HG03066 (cell line): ENCODE data around the gene CNIH1.

Experiments
- ATAC-seq: cut with Tn5 transposase; IDR thresholded peaks from one replicate; pipeline ENCODE4 v1.9.1; 2021; ENCODE audit warnings: low read depth; ENCODE audit not compliant: unreplicated experiment

The CNIH1 gene

DNA sequence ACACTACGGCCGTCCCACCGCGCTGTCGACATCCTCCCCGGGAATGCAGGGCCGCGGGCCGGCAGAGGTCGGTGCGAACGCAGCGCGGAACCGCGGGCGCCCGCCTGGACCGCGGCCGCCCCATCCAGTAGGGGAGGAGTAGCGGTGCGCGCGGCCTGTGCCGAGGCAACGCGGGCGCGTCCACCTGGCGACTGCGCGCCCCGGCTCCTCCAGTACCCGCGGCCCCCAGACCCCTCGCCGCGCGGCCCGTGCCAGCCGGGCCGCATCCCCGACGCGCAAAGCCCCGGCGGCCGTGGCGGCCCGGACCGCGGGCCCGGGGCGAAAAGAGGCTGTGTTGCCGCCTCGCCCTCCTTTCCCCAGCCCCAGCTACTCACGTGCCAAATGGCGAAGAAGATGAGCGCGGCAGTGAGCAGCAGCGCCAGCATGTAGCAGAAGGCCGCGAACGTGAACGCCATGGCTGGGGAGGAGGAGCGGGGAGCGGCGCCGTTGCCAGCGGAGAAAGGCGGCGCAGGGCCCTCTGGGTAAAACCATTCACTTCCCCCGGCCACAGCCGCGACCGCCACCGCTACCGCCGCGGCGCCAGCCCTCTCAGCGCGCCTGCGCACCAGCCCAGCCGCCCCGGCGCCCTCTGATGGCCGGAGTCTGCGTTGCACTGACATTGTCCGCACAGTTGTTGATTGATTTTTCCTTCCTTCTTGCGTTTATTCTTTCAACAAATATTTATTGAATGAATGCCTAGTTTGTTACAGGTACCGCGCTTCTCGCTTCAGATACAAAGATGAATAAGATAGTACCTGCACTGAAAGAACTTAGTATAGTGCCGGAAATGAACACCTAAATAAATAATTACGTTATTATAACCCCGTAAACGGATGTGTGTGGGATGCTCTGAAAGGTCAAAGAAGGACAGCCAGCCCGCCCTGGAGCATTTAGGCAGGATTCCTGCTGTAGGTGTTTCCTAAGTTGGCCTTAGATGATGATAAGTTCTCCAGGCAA lies at the start of gene CNIH1:
Gene CNIH1, minus strand, starts transcription at position 502 of the 996 bp plus-strand sequence. Its CDS starts 47 bp downstream, at position 455.
- ATAC-seq, result peak; percentile 93

DNA sequence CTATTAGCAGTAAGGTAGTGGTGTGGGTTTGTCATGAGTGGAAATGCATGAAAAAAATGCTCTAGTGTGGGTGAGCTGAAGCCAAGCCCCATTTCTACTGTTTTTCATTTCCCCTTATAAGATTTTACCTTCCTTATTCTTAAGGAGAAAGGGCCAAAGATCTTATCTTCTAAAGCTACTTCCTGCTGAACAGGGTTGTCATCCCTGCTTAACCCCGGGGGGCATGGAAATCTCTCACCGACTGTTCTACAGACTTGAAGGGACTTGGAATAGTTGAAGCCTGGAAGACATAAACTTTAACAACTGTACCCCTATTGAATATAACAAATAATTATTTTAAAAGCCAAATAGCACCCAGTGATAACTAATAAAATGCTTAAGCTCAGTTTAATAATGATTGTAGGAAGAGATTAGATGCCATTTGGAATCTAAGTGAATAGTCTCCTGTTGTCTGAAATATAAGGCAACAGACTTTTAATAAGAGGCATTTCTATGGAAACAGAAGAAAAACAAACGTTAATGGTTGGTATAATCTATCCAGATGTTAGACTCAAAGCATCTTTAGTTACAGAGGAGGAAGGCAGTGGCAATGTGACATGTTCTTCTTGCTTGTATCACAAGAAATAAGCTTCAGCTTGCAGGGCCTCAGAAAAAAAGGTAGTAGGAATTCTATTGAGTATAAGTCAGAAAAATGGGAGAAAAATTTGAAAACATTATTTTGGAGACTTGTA lies 49.4 kb upstream of the CNIH1 start:
- no peak for ATAC-seq

GRCh38 chr14:54489731-54490444 lies 48.7 kb upstream of the CNIH1 start:
- no peak for ATAC-seq

GRCh38 chr14:54489318-54489683 lies 48.1 kb upstream of the CNIH1 start:
- peak; percentile 28 for ATAC-seq

DNA sequence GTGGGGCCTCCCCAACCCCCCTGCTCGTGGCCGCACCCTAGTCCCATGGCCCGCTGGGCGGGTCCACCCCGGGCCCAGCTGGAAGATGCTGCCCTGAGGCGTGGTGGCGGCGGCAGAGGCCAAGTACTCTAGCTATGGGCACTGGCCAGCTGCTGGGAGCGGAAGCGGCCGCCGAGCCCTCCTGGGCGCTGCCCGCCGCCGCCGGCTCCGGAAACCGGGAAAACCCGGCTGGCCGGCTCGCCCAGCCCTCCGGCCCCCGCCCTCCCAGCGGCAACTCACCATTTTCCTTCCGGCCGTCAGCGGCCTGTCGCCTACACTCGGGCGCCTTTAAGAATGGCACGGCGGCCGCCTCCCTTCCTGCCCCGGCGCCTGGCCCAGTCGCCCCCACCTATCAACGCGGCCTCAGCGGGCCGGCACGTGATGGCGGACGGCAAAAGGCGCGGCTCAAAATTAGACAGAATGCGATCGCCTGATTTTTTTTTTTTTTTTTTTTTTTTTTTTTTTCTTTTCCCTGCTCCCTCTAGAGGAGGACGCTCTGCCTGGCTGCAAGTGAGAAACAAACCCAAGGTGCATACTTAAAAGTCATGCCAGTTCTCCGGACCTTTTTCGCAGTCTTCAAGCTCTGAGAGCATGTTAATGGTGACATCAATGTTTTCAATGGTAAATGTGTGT lies 47.6 kb upstream of the CNIH1 start, which contains the start of gene GMFB:
Gene GMFB, minus strand, starts transcription at position 335 of the 672 bp plus-strand sequence. Its CDS starts 53 bp downstream, at position 282.
- peak; percentile 89 for ATAC-seq

GRCh38 chr14:54488318-54488645 lies 47.1 kb upstream of the CNIH1 start:
- ATAC-seq, result peak; percentile 2

- ATAC-seq, result no peak
Observed at GRCh38 chr14:54487771-54488170, 46.6 kb upstream of the CNIH1 start.

GRCh38 chr14:54486685-54487084 lies 45.5 kb upstream of the CNIH1 start:
- ATAC-seq, result no peak

- no peak for ATAC-seq
Observed at GRCh38 chr14:54483846-54484245, 42.7 kb upstream of the CNIH1 start.

- ATAC-seq, result no peak
Observed at GRCh38 chr14:54483073-54483745, 42.0 kb upstream of the CNIH1 start.

GRCh38 chr14:54481695-54482094 lies 40.5 kb upstream of the CNIH1 start:
- ATAC-seq, result no peak

DNA sequence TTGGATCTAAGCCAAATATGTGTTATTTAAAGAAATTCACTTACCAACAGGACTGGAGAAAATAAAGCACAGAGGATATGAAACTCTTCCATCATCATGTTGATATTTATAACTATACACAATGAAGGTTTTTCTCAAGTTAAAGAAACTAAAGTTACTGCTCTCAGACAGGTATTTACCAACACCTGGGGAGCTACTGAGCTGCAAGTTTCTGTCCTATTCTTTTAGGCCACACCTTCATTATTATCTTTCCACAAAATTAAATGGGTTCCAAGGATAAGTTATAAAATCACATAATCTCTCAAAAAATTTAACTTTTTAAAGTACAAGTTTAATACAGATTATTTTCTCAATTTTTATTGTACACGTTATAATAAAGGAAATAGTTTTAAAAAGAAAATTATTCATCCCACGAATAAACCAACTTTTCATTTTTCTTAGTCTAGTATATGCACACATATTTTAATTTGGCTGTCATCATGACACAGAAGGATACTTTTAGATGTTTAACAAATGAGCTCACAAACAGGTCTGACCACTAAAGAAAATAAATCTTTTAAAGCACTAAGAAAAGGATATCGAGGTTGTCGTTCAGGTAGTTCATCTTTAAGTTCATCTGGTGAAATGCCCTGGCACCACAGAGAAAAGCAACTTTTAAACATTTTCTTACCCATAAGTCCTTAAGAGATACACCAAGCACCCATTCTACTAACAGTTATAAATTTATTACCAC lies 39.8 kb upstream of the CNIH1 start:
- no peak for ATAC-seq

GRCh38 chr14:54478636-54479215 lies 37.6 kb upstream of the CNIH1 start:
- ATAC-seq, result no peak

GRCh38 chr14:54475911-54476310 lies 34.7 kb upstream of the CNIH1 start:
- ATAC-seq, result no peak

DNA sequence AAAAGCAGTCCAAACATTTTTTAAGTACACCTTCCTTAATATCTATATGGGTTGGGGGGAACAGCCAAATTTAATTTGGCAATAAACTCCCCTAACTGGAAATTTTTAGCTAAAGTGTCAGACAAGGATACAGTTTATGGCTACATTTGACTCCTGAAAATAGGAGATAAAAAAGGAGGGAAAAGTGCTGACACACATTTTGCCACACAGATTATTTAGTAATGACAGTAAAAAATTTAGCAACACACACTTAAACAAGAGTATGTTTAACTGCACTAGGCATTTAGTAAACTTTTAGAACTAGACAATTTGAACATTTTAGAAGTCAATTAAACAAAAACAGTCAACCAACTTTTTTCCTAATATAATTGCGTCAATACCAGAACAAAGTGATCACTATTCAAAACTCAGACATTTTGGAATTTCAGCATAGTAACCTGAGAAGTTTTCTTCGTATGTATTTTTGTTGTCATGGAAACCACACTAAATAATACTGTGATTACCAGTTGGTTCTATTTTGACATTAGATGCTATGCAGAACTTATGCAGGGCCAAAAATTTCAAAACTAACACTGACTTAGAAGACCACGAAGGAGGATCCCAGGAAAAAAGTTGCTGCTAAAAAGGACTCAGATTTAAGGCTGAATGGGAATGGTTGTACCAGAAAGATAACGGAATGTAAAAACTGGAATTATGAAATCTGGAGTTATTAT lies 34.2 kb upstream of the CNIH1 start:
- ATAC-seq, result no peak

DNA sequence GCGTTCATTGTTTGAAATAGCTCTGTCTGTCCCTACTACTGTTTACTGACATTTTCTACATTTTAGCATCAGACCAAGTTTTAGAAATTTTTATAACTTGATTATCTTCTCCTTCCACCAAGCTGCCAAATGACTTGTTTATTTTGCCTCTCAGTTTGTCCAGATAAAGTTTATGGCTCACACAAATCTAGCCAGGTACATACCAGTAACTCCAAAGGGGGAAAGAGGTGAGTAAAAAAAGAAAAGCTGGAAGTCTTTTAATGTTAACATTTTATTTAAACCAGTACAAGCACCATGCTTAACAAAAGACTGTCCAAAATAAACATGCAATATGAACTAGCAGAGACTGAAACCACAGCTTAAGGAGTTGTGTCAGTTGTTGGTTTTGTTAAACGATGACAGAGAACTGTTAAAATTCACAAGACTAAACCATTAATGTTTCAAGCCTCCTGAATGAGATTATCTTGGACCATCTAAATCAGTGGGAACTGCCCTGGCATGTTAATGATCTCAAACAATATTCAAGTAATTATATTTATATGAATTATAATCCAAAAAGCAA lies 33.1 kb upstream of the CNIH1 start:
- no peak for ATAC-seq

GRCh38 chr14:54472315-54472714 lies 31.1 kb upstream of the CNIH1 start:
- ATAC-seq, result no peak

- no peak for ATAC-seq
Observed at GRCh38 chr14:54471641-54472040, 30.5 kb upstream of the CNIH1 start.
